Measurements from ENCODE around the gene IL1RAPL1.

The IL1RAPL1 gene

GRCh38 chrX:29555465-29556091 lies 968.3 kb downstream of the IL1RAPL1 start:
- Histone ChIP-seq H3K27me3 (no peaks in the 10 kb centered on the region), H3K9me3 (no peaks in the 10 kb centered on the region), H3K4me1 (no peaks in the 10 kb centered on the region), H3K36me3 (no peaks in the 10 kb centered on the region), H3K4me3 (ENCODE audit: low read depth, low read length) (no peak overlapping the region)
- DNase-seq: no peak
- TF ChIP-seq CTCF (IDR thresholded peaks at IDR 0.05; ENCODE audit: low read depth, low read length): no peak

GRCh38 chrX:29560065-29560464 lies 972.8 kb downstream of the IL1RAPL1 start:
- no peaks in the 10 kb centered on the region for H3K4me1 ChIP-seq
- H3K4me3 ChIP-seq (ENCODE audit: low read depth, low read length): no peak overlapping the region
- no peaks in the 10 kb centered on the region for H3K27me3 ChIP-seq
- DNase-seq: no peak
- no peaks in the 10 kb centered on the region for H3K36me3 ChIP-seq
- no peak for TF ChIP-seq CTCF (IDR thresholded peaks at IDR 0.05; ENCODE audit: low read depth, low read length)
- no peaks in the 10 kb centered on the region for H3K9me3 ChIP-seq

- H3K27me3 ChIP-seq: no peaks in the 10 kb centered on the region
- H3K4me1 ChIP-seq: no peaks in the 10 kb centered on the region
- H3K4me3 ChIP-seq (ENCODE audit: low read depth, low read length): no peak overlapping the region
- H3K36me3 ChIP-seq: no peaks in the 10 kb centered on the region
- no peak for DNase-seq
- no peaks in the 10 kb centered on the region for H3K9me3 ChIP-seq
- TF ChIP-seq CTCF (IDR thresholded peaks at IDR 0.05; ENCODE audit: low read depth, low read length): no peak
Observed at GRCh38 chrX:29561417-29561816, 974.2 kb downstream of the IL1RAPL1 start.

GRCh38 chrX:29580560-29580959 lies 993.3 kb downstream of the IL1RAPL1 start:
- no peak for TF ChIP-seq CTCF (IDR thresholded peaks at IDR 0.05; ENCODE audit: low read depth, low read length)
- Histone ChIP-seq H3K9me3 (no peaks in the 10 kb centered on the region), H3K27me3 (no peaks in the 10 kb centered on the region), H3K4me1 (no peaks in the 10 kb centered on the region), H3K36me3 (no peaks in the 10 kb centered on the region), H3K4me3 (ENCODE audit: low read depth, low read length) (no peak overlapping the region)
- DNase-seq: no peak

- no peaks in the 10 kb centered on the region for H3K4me1 ChIP-seq
- H3K36me3 ChIP-seq: no peaks in the 10 kb centered on the region
- no peak for TF ChIP-seq CTCF (IDR thresholded peaks at IDR 0.05; ENCODE audit: low read depth, low read length)
- no peak for DNase-seq
- H3K4me3 ChIP-seq (ENCODE audit: low read depth, low read length): no peak overlapping the region
- H3K27me3 ChIP-seq: no peaks in the 10 kb centered on the region
- no peaks in the 10 kb centered on the region for H3K9me3 ChIP-seq
Observed at GRCh38 chrX:29581223-29581622, 994.0 kb downstream of the IL1RAPL1 start.

GRCh38 chrX:29587107-29587506 lies 999.9 kb downstream of the IL1RAPL1 start:
- Histone ChIP-seq H3K36me3 (no peaks in the 10 kb centered on the region), H3K4me1 (no peaks in the 10 kb centered on the region), H3K9me3 (no peaks in the 10 kb centered on the region), H3K4me3 (ENCODE audit: low read depth, low read length) (no peak overlapping the region), H3K27me3 (no peaks in the 10 kb centered on the region)
- no peak for TF ChIP-seq CTCF (IDR thresholded peaks at IDR 0.05; ENCODE audit: low read depth, low read length)
- DNase-seq: no peak
